ENCODE measurements around the gene LCA5. TPM values are rescaled to one million over a fixed set of nuclear protein-coding genes. Genes with fewer than 3 reads are reported as not detected.

The LCA5 gene
- 3.4 TPM in 2 replicates for total RNA-seq

DNA sequence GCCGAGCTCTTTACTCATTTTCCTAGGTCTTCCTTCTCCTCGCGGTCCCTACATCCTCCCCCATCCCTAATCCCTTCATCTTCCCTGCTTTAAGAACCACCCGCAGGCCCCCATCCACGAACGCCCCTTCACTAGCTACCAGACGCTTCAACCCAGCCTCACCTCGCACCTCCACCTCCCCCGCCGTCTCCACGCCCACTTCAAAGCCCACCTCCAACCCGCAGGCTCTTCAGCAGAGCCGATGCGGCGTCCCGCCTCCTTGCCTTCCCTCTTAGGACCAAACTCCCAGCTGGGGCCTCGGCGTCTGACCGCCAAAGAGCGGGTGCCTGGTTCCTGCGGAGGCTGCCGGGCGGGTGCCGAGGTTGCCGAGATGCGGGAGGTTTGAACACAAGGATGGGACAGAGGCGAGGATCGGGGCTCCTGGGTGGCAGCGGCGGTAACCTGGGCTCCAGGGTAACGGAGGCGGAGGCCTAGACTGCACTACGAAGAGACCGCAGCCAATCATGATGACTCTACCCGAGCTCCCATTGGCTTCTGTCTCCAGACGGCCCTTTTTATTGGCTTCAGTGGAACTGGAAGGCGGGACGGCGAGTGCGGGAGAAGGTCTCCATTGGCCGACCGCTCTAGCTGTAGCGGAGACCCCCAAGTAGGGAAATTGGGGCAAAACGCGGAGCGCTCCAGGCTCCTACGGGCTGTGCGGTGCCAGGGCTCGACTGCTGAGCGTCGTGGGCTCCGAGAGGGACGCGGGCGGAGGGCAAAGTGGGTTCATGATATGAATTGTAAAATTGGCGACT, at the start of gene LCA5:
TSS of gene LCA5 (minus strand) at position 477 of the 794 bp plus-strand sequence. CDS start 18,536 bp downstream, outside the sequence.

Other genes starting within 250 kb of the LCA5 start
- 1.6 and 2.0 TPM in 2 replicates for gene SH3BGRL2, start 93.9 kb upstream of the LCA5 start, total RNA-seq